GM18508 (cell line): ENCODE data around the gene GHRHR.

ENCODE experiments used
- ATAC-seq: cut with Tn5 transposase; IDR thresholded peaks from one replicate; pipeline ENCODE4 v1.9.1; 2021; ENCODE audit warnings: moderate number of reproducible peaks; ENCODE audit not compliant: insufficient read depth, unreplicated experiment

GHRHR gene

DNA sequence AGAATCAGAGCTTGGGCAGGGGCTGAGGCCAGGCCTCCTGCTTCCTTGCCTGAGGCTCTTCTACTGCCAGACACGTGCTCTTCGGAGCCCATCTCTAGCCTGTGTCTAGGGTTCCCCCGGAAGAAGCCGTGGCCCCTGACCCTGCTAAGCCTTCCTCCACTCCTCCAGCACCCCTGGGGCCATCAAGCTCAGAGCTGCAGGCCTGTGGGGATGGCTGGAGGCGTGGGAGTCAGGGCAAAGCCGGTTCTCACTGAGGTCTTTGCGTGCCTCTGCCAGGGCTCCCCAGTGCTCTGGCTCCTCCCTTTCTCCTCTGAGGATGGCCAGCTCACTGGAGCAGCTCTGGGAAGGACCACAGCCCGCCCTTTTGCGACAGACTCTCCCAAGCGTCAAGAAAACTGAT, 34.4 kb downstream of the GHRHR start:
- ATAC-seq: no peak

DNA sequence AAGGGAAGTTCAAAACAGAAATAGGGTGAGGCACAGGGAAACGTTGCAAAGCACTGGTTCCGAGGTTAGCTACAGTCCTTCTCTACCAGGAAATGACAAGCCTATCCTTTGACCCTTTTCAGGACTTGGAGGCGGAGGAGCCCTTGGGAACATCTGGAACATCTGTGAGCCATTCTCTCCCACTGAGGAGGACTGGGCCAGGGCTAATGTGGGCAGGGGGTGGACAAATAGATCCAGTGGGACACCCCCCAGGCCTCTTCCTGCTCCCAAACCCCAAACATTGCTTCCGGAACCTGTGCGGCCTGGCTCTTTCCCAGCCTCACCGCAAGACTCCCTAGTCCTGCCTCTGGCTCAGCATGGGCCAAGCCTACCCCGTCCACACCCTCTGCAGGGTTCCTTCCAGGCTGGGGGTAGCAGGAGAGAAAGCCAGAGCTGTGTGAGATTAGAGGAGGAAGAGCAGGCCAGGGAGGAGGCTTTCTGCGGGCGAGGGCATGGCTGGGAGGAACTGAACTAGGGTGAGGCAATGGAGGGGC, 36.5 kb downstream of the GHRHR start:
- ATAC-seq: no peak

DNA sequence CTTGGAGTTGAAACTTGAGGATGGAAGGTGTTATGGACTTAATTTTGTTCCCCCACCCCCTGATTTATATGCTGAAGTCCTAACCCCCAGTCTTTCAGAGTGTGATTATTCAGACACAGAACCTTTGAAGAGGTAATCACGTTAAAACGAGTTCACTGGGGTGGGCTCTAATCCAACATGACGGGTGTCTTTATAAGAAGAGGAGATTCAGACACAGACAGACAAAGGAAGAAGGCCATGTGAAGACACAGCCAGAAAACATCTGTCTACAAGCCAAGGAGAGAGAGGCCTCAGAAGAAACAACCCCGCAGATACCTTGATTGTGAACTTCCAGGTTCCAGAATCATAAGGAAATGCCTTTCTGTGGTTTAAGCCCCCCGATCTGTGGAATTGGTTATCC, 37.0 kb downstream of the GHRHR start:
- ATAC-seq: no peak

DNA sequence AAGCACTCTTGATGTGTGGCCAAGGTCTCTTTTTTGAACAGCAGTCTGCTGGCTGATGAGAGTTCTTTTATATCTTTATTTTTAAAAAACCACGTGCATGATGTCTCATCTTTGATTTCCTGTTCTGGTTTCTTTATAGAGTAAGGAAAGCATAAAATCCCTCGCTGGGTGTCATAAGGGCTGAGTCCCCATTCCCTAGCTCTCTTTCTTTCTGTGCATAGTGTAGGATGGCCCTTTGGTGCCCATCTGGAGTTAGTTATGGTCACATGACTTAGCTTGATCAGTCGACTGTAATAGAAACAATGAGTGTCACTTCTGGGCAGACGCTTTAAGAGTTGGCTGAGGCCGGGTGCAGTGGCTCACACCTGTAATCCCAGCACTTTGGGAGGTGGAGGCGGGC, 38.5 kb downstream of the GHRHR start:
- ATAC-seq: no peak

DNA sequence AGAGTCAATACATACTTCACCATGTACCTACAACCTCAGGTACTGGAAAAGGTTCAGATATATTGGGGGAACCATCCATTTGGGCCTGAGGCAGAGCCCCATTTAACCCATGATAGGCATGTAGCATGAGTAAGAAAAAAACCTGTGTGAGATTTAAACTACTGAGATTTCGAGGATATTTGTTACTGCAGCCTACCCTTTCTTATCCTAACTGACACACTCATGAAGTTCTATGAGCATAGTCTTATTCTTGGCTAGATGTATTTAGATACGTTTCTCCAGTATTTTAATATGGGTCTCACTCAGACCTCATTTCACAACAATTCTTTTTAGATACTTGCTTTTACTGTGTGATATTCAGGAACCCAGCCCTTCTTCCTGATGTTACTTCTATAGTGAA, 39.3 kb downstream of the GHRHR start:
- ATAC-seq: no peak

DNA sequence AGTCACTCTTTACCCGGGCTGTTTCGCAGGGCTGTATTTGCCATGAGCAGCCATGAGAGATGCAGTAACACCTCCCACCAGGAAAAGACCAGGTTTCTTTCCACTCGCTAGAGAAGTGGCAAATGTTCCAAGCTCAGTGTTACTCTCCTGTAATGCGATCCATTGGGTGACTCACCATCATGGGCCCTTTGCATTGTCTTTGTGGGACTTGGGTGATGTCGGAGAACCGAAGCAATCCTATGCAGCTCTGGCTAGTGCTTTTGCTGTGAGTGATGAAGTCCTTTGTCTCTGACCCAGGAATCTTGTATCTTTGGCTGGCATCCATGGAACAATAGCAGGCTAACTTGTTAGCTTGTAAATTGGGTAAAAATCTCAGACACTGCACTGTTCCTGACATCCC, 40.0 kb downstream of the GHRHR start:
- no peak for ATAC-seq

DNA sequence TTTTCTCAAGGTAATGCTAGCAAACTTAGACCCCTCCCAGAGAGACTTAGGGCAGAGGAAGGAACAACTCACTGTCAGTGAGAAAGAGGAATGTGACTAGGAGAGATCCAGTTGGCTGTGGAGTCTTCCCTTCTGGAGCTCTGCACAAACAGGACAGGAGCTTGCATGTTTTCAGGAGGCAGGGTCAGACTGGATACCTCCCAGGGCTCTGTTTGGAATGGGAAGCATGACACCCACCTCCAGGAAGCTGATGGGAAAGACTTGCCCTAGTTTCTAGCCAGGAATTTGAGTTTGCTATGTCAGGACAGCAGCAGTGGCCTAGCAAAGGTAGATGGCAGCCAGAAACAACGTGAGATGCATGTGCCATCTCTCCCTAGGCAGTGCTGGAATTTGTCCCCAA, 40.6 kb downstream of the GHRHR start:
- no peak for ATAC-seq

DNA sequence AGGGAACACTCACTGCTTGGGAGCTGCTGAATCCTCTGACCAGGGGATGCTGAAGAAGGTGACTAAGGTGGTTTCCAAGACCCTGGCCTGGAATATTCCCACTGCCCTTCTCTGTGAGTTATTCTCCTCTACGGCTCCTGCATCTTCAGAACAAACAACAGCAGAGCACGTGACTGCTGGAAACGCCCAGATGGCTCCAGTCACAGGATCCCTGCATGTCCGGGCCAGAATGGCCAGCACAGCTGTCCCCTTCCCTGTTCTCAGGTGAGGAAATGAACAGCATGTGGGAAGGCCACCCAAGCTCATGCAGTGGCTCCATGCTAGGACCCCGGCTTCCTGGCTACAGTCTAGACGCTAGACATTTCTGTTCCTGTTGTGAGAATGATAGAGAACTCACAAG, 43.1 kb downstream of the GHRHR start:
- ATAC-seq: no peak

DNA sequence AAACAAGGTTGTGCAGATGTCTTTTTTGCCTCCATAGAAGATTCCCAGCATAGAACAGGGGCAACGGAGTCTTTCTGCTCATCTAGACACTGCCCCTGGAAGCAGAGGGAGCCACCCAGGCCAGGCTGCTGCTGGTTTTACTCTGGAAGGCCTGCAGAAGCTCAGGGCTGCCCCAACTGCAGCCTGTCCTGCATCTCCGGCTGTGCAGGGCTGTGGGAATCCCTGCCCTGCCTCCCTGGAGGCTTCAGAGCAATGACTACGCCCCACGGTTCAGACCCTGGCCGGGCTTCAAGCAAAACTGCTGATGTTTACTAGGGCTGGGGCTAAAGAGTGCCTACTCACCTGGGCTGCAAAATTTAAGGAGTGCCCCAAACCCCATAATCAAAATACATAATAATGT, 43.9 kb downstream of the GHRHR start:
- no peak for ATAC-seq

DNA sequence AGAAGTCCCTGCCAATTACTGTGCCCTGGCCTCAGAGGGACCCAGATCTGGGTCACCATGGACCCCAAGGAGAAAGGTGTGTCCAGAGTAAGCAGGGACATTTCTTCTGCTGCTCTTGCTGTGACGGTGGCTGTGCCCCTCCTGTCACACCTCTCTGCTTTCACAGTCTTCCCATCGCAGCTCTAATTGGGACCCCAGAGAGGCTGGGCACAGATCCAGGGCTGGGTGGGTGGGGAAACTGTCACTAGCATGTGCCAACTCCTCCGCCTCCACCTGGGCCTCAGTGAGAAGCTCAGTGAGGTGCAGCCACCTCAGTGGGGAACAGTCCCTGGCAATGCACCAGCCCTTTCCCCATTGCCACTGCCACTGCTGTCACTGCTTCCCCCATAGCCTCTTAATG, 51.1 kb downstream of the GHRHR start:
- no peak for ATAC-seq

DNA sequence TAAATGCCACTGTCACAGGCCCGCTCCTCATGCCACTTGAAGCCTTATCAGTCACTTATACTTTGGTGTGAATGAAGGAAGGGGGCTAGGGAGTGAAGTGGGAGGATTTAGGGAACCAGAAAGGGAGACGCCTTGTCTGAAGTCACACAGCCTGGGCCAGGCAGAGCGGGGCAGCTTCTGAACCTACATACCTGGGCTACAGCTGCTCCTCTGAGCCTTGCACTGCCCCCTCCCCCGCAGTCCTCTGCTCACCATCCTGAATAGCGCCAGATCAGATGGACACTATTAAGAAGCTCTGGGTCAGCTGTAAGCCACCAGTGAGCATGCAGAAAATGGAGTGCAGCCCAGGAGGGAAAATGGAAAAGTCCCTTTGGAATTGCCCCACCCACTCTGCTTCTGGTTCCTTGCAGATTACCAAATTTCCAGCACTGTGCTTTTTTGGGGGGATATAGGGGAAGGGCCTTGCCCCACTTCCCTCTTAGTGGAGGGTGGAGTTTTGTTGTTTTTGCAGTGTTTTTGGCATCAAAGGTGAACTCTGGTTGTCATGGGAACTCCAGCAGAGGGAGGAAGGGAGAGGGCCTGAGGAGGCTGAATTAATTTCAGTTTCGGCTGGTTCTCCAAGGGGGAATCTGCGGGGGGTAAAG, 53.4 kb downstream of the GHRHR start:
- no peak for ATAC-seq

DNA sequence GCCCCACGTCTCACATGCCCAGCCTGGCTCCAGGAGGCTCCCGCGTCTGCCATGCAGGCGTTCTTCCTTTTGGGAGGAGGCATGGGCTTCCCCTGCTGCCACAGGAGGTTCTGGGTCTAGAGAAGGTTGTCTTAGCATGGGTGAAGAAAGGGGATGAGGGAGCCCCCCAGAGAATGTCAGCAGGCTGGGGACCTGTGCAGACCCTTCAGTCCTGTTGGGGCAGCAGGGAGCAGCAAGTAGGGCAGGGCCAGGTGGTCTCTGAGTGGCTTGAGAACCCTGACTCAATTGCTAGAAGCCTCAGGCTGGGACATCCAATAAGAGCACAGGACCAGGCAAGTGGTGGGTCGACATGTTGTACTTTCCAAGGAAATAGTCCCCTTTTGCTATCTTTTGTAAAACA, 54.0 kb downstream of the GHRHR start:
- no peak for ATAC-seq

DNA sequence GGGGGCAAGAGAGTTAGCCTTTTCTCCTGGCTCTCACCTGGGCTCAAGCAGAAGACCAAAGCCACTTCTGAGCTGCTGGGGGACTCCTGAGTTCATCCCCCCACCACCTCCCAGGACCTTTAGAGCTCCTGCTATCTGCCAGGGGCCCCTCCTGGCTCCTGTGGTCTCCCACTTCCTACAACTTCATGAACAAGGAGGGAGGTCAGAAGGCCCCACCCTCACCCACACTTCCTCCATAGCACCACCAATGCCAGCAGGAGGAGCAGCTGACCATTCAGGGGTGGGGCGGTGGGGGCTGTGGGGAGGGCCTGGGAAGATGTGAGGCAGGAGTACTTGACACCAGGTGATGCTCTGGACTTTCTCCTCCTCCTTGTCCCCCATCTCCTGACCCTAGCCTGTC, 55.8 kb downstream of the GHRHR start:
- ATAC-seq: no peak

DNA sequence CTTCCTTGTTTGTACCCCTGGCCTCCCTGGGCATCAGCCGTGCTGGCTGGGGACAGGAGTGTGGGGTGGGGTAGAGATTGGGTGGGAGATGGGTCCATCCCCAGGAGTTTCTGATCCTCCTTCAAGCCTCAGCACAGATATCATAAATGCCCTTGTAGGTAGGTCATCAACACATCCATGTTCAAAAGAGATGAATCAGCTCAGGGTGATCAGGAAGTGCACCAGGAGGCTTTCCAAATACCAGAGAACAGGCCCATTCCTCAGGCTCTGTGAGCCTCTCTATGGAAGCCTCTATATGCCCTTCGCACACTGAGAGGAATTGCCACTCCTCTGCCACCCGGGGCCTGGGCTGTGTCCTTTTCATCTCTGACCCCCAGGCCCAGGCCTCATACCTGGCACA, 56.4 kb downstream of the GHRHR start:
- no peak for ATAC-seq

DNA sequence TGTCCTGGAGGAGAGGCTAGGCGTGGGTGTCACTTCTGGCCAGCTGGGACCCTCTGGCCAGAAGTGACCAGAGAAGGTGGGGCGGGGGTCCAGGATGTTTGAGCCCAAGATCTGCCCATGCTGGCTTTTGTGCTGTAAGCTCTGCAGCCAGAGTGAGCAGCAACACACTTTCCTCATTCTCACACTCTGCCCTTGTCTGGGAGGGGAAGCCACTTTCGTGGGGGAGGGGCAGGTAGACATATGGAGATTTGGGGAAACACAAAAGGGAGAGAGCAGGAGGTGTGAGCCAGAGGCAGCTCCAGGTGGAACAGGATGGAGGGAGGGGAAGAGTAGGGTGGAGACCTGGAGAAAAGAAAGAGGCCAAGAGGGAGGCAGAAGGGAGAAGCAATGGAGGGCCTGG, 56.9 kb downstream of the GHRHR start:
- no peak for ATAC-seq

DNA sequence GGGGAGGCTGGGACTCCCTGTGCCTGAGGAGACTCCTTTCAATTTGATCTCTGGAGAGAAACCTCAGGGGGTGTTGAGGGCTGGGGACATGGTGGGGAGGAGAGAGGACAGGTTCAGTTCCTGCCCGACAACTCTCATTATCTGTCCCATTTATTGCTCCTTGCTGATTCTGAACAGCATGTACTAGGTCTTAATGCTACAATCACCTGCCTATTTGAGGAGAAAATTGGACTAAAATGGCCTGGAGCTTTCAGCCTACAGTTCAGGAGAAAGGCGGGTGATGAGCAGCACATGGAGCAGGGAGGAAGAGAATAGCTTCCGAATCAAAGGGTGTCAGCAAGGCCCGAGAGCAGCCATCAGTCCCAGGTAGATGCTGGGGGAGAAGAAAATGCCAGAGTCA, 58.4 kb downstream of the GHRHR start:
- ATAC-seq: no peak

DNA sequence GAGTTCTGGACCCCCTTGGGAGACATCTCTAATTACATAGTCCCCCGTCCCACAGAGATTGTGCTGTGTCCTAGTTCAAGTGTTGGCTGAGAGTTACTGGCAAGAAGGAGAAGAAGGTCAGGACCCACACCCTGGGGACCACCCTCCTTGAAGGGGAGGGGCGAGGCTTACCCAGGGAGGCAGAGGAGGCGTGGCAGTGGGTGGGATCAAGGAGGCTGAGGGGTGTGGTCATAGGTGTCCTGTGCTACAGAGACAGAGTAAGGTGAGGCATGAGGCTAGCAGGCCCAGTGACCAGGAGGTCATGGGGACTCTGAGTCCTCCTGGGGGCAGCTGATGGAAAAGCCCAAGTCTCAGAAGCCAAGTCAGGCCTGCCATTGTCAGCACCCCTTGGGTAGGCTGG, 59.0 kb downstream of the GHRHR start:
- no peak for ATAC-seq

DNA sequence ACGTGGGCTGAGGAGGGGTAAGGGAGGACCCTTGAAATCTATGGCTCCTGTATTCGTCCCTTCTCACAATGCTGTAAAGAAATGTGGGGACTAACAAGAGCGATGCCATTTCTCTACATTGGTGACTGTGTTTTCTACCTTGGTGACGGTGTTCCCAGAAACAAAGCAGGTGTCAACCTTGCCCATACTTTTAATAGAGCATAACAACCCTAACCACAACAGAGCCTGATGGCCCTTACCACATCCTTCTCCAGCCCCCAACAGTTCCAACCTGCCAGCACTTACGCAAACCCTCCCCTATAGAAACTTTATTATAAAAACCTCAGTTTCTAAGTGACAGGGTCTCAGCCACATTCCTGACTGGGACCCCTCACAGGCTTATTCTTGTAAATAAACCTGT, 60.1 kb downstream of the GHRHR start:
- no peak for ATAC-seq

DNA sequence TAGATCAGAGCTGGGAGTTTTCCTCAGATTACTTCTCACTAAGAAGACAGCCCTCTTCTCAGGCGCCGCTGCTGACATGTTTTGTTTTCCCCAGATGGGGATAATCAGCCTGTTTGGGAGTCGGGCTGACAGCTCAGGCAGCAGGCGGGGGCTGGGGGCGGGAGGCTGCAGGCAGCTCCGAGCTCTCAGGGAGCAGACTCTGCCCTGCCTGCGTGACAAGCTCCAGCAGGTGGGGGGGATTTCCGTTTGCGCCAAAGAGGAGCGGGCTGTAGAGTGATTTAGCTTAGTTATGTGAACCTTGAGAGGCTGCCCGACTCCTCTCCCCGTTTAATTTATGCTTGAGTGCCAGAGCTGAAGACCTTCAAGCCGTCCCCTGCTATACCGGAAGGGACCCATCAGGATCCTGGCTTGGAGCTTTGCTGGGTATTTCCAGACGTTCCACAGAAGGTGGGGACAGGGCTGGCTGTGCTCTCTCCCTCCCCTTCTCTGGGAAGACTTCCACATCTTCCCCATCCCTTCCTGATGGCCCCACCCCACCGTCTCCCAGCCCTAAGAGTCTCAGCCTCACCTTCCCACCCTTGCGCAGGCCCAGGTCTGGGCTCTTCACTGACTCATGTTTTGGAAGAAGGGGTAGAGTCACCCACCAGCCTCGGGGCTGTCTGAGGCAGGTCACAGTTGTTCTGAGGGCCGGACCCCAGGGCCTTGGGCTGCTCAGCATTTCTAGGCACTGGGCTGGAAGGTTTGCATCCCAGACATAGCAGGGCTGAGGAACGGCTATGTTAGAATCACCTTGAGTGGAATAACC, 63.6 kb downstream of the GHRHR start:
- ATAC-seq: no peak

DNA sequence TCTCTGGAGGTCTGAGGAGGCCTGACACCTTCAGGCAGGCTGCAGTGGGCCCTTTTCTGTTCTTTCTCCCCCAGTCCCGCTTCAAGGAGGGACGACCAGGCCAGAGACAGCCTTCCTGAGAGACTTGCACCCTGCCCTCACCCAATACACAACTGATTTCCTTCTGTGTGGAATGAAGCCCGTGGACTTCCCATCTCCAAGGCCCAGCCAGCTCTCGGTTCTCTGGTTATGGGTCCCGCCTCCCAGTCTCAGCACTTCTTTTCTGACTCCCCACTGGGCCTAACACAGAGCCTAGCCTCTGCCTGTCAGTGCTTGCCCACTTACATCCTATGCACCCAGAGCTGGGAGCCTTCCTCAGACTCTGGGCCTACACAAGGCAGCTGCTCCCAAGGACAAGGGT, 64.3 kb downstream of the GHRHR start:
- no peak for ATAC-seq

DNA sequence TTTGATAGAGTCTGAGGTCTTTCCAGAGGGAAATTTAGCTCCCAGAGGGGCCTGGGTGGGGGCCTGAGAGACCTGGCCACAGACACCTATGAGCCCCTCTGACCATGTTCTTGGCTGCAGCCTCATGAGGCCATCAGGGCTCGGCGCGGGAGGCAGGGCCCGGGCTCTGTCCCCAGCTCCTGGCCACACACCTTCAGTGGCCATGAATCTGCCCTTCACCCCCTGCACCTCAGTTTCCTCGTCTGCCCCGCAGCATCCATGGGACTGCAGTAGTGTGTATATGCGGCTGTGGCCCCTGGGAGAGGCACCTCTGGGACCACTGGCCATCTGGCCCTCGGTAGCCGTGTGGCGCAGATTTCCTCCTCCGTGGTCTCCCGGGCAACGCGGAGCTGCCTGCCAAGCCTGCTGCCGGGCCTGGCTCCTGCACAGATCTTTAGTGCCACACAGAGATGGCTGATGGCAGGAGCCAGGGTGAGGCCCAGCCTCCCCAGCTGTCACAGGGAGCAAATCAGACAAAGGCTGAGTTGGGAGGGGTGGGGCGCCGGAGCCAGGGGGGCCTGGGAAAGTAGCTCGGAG, 64.8 kb downstream of the GHRHR start:
- ATAC-seq: no peak
